ENCODE data around the gene CCDC183.

- TF ChIP-seq CTCF (IDR thresholded peaks at IDR 0.05; ENCODE audit: low read depth, low read length) (no peak), MAX (IDR thresholded peaks at IDR 0.05; ENCODE audit: low read depth, low read length) (no peak), POLR2A (IDR thresholded peaks at IDR 0.05; ENCODE audit: extremely low read depth, insufficient read length) (no peak), MYC (IDR thresholded peaks at IDR 0.05; ENCODE audit: low read depth, low read length) (no peak)
Observed at GRCh38 chr9:136803551-136804508, 7.7 kb downstream of the CCDC183 start.
